ENCODE measurements around the gene UBR7. TPM values are rescaled to one million over a fixed set of nuclear protein-coding genes. Genes with fewer than 3 reads are reported as not detected.

UBR7 gene
- total RNA-seq, 1 donor = 20.6 TPM

DNA sequence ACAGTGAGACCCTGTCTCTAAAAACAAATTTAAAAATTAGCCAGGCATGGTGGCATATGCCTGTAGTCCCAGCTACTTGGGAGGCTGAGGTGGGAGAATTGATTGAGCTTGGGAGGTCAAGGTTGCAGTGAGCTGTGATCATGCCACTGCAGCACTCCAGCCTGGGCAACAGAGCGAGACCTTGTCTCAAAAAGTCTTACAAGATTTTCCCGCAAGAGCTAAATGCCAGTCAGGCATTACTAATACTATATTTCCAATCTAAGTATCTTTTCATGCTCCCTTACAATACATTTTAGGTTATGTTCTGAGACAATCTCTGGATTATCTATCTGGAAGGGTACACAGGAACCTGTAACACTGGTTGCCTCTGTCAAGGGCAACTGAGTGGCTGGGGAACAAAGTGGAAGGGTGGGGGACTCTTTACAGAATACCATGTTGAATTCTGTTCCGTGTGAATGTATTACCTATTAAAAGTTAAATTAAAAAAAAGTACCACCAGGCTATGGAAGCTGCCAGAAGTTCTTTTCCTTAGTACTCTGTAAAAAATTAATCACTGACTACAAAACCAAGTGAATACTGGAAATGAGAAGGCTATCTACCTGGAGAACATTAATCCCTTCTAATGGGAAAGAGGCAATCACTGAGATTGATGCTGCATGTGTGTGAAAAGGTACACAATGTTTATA, 69.1 kb downstream of the UBR7 start:
- no peak overlapping the region for H3K27ac ChIP-seq (ENCODE audit: low read depth, low read length)
- no peaks in the 10 kb centered on the region for H4K20me1 ChIP-seq (ENCODE audit: insufficient read depth, low read length)
- H3K4me3 ChIP-seq (ENCODE audit: insufficient read depth, low read length) = no peak overlapping the region
- no peak for TF ChIP-seq CTCF (IDR thresholded peaks at IDR 0.05; ENCODE audit: extremely low read depth, low read depth, low read length)
- no peaks in the 10 kb centered on the region for H3K4me1 ChIP-seq (ENCODE audit: insufficient read depth, low read length)
- H3K9me3 ChIP-seq (ENCODE audit: low read depth, low read length) = no peaks in the 10 kb centered on the region
- DNase-seq (ENCODE audit: insufficient read length, low spot score, missing footprints) = no peak
- H2AFZ ChIP-seq (ENCODE audit: low read length) = no peak overlapping the region
- peaks cover 34% of the 10 kb centered on the region for H3K79me2 ChIP-seq (ENCODE audit: insufficient read depth, low read length)
- H3K27me3 ChIP-seq (ENCODE audit: insufficient read depth, low read length) = no peaks in the 10 kb centered on the region
- no peak overlapping the region for H3K4me2 ChIP-seq (ENCODE audit: insufficient read depth, low read length)
- H3K36me3 ChIP-seq (ENCODE audit: insufficient read depth, low read length) = no peaks in the 10 kb centered on the region

Other genes with a start within 250 kb of the UBR7 start
- gene ITPK1, start 91.3 kb upstream of the UBR7 start, total RNA-seq = 25.0 and 25.3 TPM in 2 replicates
- 16.6 and 18.3 TPM in 2 replicates for gene MOAP1, start 22.4 kb upstream of the UBR7 start, total RNA-seq
- gene LYSET, start 21.9 kb upstream of the UBR7 start, total RNA-seq = 10.1 and 11.5 TPM in 2 replicates
- gene GON7, start 191 bp upstream of the UBR7 start, total RNA-seq = 11.2 and 11.6 TPM in 2 replicates
- gene BTBD7, start 125.8 kb downstream of the UBR7 start, total RNA-seq = 31.1 and 31.5 TPM in 2 replicates
- gene COX8C, start 139.9 kb downstream of the UBR7 start, total RNA-seq = not detected in 2 replicates
- gene UNC79, start 223.7 kb downstream of the UBR7 start, total RNA-seq = under 0.01 TPM in 2 replicates